MCF 10A (cell line): Measurements from ENCODE around the gene MAN2A2. TPM values are rescaled to one million over a fixed set of nuclear protein-coding genes. Genes with fewer than 3 reads are reported as not detected.
A peak's percentile ranks its signal among the peaks of the same experiment; 100 is the strongest.

ENCODE experiments used
- BruUV-seq: library from RNA; stranded (reverse); fragments of 400-500 nt; replicated peaks from 2 replicates; lab custom pipeline; 2021; lab: Mats Ljungman, UMichigan
- CTCF ChIA-PET: fragments of 300-600 bp; sonication (Branson Sonifier 250); formaldehyde crosslinking; extraction: SDS; loops from one replicate; lab custom pipeline; 2021; ENCODE audit warnings: antibody characterized with exemption, inconsistent platforms; lab: Yijun Ruan, JAX
- POLR2A ChIA-PET: fragments of 300-600, 350-650 bp; sonication (Branson Sonifier 250); formaldehyde crosslinking; extraction: SDS; loops from one replicate; lab custom pipeline; 2020; ENCODE audit warnings: antibody characterized with exemption, inconsistent platforms; lab: Yijun Ruan, JAX
- DNase-seq: peaks from one replicate; pipeline ENCODE4 v3.0.0-alpha.2; 2018; ENCODE audit not compliant: unreplicated experiment
- H3K27ac Mint-ChIP-seq: one replicate; pipeline ENCODE4 v1.8.0; 2022; ENCODE audit warnings: mild to moderate bottlenecking, low read depth, mixed read lengths; ENCODE audit not compliant: unreplicated experiment
- H3K27me3 Mint-ChIP-seq: one replicate; pipeline ENCODE4 v1.8.0; 2022; ENCODE audit warnings: mixed read lengths; ENCODE audit not compliant: insufficient read depth, unreplicated experiment
- H3K36me3 Mint-ChIP-seq: one replicate; pipeline ENCODE4 v1.8.0; 2022; ENCODE audit warnings: mild to moderate bottlenecking, moderate library complexity, mixed read lengths; ENCODE audit not compliant: insufficient read depth, unreplicated experiment
- H3K4me1 Mint-ChIP-seq: one replicate; pipeline ENCODE4 v1.8.0; 2022; ENCODE audit warnings: mixed read lengths; ENCODE audit not compliant: insufficient read depth, unreplicated experiment
- H3K4me3 Mint-ChIP-seq: one replicate; pipeline ENCODE4 v1.8.0; 2022; ENCODE audit warnings: mild to moderate bottlenecking, moderate library complexity, mixed read lengths; ENCODE audit not compliant: unreplicated experiment
- H3K9me3 Mint-ChIP-seq: one replicate; pipeline ENCODE4 v1.8.0; 2022; ENCODE audit warnings: mixed read lengths; ENCODE audit not compliant: unreplicated experiment
- intact Hi-C: fragments of 100-400 bp; cut with micrococcal nuclease; formaldehyde crosslinking; loops from 2 replicates; pipeline ENCODE4 v1.14.1; 2022
- total RNA-seq: library from RNA; stranded (reverse); gene quantifications from 2 replicates; pipeline ENCODE4 v1.2.3, GENCODE V29; 2022
- TF ChIP-seq, protein P1 (sequence below): fragments of 200-600 bp; IDR thresholded peaks from one replicate; pipeline ENCODE4 v1.8.0; 2022; ENCODE audit warnings: antibody characterized with exemption, mild to moderate bottlenecking; ENCODE audit not compliant: unreplicated experiment

The MAN2A2 gene
- total RNA-seq, 1 experiment from 2014 or later = 42.4 TPM

DNA sequence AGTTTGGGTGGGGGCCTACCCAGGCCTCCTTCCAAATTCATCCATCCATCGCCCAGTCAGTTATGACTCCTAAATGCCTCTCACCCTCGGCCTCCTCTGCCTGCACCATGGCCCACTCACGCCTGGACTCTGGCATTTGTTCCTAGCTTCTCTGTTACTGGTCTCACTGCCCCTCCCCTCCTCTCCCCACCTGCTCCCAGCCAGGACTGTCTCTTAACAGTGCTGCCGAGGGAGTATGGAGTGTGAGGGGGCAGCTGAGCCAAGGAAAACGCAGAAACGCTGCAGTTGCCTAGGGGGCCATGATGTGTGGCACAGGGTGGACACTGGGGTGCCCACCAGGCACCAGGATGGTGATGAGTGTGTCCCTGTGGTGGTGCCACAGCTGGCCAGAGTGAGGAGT lies 54.7 kb downstream of the MAN2A2 start:
- H3K9me3 Mint-ChIP-seq = no peaks in the 10 kb centered on the region
- peaks cover 24% of the 10 kb centered on the region for H3K36me3 Mint-ChIP-seq
- H3K27ac Mint-ChIP-seq = no peak overlapping the region
- DNase-seq = no peak
- BruUV-seq = no TSS peak
- intact Hi-C loops = loop anchor here (2.0 kb wide), 1 partner anchor 37 kb away; the partner anchor contains the start of gene PRC1
- peak overlapping the region; percentile 77 for H3K4me3 Mint-ChIP-seq
- H3K4me1 Mint-ChIP-seq = peaks cover 10% of the 10 kb centered on the region
- TF ChIP-seq, protein P1, sequence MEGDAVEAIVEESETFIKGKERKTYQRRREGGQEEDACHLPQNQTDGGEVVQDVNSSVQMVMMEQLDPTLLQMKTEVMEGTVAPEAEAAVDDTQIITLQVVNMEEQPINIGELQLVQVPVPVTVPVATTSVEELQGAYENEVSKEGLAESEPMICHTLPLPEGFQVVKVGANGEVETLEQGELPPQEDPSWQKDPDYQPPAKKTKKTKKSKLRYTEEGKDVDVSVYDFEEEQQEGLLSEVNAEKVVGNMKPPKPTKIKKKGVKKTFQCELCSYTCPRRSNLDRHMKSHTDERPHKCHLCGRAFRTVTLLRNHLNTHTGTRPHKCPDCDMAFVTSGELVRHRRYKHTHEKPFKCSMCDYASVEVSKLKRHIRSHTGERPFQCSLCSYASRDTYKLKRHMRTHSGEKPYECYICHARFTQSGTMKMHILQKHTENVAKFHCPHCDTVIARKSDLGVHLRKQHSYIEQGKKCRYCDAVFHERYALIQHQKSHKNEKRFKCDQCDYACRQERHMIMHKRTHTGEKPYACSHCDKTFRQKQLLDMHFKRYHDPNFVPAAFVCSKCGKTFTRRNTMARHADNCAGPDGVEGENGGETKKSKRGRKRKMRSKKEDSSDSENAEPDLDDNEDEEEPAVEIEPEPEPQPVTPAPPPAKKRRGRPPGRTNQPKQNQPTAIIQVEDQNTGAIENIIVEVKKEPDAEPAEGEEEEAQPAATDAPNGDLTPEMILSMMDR = no peak
- ChIA-PET CTCF (interaction anchor here (0.5 to 8.4 kb wide), 26 partner anchors 10 to 1404 kb away, joined by 3 to 116 read pairs (median 5); partner anchors contain the start of genes HDDC3, UNC45A and VPS33B), POLR2A (interaction anchor here (0.7 to 3.3 kb wide), 9 partner anchors 8 to 315 kb away, joined by 3 to 20 read pairs (median 8); partner anchors contain the start of genes UNC45A and VPS33B)
- H3K27me3 Mint-ChIP-seq = no peaks in the 10 kb centered on the region

DNA sequence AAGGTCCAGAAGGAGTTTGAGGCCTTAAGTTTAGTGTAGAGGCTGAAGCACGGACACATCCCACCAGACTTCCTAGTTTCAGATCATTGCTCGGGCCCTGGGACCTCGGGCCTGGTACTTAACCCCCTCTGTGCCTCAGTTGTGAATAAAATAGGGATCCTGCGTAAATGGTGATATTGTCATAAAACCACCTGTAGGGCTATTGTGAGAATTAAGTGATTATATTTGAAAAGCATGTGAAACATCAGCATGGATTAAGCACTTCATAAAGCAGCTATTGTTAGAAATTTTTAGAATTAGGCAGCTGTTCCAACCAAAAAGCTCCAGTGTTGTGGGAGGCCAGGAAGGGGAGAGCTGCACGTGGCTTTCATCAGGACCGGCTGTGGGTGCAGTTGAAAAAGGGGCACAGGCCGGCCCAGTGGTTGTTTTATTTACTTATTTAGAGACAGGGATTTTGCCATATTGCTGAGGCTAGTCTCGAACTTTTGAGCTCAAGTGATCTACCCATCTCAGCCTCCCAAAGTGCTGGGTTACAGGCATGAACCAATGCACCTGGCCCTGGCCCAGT lies 56.0 kb downstream of the MAN2A2 start:
- peaks cover 27% of the 10 kb centered on the region for H3K36me3 Mint-ChIP-seq
- peaks cover 15% of the 10 kb centered on the region for H3K4me1 Mint-ChIP-seq
- intact Hi-C loops = no loop called here
- no peaks in the 10 kb centered on the region for H3K9me3 Mint-ChIP-seq
- no peak overlapping the region for H3K4me3 Mint-ChIP-seq
- no peak overlapping the region for H3K27ac Mint-ChIP-seq
- DNase-seq = no peak
- BruUV-seq = no TSS peak
- POLR2A ChIA-PET = interaction anchor here (0.6 to 2.7 kb wide), 3 partner anchors 12 to 34 kb away, joined by 4 to 13 read pairs (median 5); no protein-coding TSS in a partner anchor
- no peaks in the 10 kb centered on the region for H3K27me3 Mint-ChIP-seq
- TF ChIP-seq, protein P1 = no peak
- CTCF ChIA-PET = interaction anchor here (0.5 to 8.4 kb wide), 10 partner anchors 10 to 295 kb away, joined by 3 to 116 read pairs (median 13); partner anchors contain the start of genes HDDC3, UNC45A and VPS33B

DNA sequence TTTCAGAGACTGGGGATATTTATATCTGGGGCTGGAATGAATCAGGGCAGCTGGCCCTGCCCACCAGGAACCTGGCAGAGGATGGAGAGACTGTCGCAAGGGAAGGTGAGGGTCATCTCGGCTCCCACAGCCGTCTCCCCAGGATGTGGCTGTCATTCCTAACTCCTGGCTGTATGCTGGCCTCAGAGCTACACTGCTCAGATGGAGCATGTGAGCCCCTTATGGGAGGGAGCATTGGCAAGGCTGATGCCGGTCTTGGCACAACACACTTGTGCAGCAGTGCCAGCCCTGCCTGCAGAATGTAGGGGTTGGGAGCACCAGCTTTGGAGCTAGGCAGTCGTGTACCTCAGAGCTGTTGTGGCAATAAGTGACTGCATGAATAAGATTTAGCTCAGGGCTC lies 56.8 kb downstream of the MAN2A2 start:
- H3K4me3 Mint-ChIP-seq = no peak overlapping the region
- no peaks in the 10 kb centered on the region for H3K27me3 Mint-ChIP-seq

More for the DNA sequence above, 56.8 kb downstream of the MAN2A2 start:
- ChIA-PET POLR2A (interaction anchor here (0.6 kb wide), 1 partner anchor 24 kb away, joined by 4 read pairs; no protein-coding TSS in a partner anchor), CTCF (interaction anchor here (0.5 to 8.4 kb wide), 8 partner anchors 11 to 312 kb away, joined by 3 to 105 read pairs (median 6); no protein-coding TSS in a partner anchor)
- no TSS peak for BruUV-seq
- peaks cover 15% of the 10 kb centered on the region for H3K4me1 Mint-ChIP-seq
- intact Hi-C loops = no loop called here
- H3K27ac Mint-ChIP-seq = no peak overlapping the region
- H3K9me3 Mint-ChIP-seq = no peaks in the 10 kb centered on the region
- TF ChIP-seq, protein P1 = no peak
- H3K36me3 Mint-ChIP-seq = peaks cover 22% of the 10 kb centered on the region
- no peak for DNase-seq
